Activated T-helper 2 cell treated with anti-CD3 and anti-CD28 coated beads, Interferon-gamma antibody, Interleukin-2, Interleukin-4, amounts not matched to agents 10 μg/mL and 5 μg/mL and 100 μg/mL, durations not matched to agents 14 hours and 24 hours and 36 hours (primary cell): ENCODE results near the gene SLC2A13. TPM values are rescaled to one million over a fixed set of nuclear protein-coding genes. Genes with fewer than 3 reads are reported as not detected.
"Not testable (repeated sequence)": the region's sequence is repeated elsewhere in the genome, so short reads cannot be mapped to it uniquely, and the experiment has no call there.

ENCODE experiments used
- DNase-seq: peaks from one replicate; pipeline ENCODE4 v3.0.0; 2021; ENCODE audit warnings: low spot score
- H3K27ac Mint-ChIP-seq: one replicate; pipeline ENCODE4 v1.8.0; 2021; ENCODE audit warnings: mixed read lengths
- H3K27me3 Mint-ChIP-seq: one replicate; pipeline ENCODE4 v1.8.0; 2021; ENCODE audit warnings: low read depth, mixed read lengths
- H3K36me3 Mint-ChIP-seq: one replicate; pipeline ENCODE4 v1.8.0; 2021; ENCODE audit warnings: low read depth, mixed read lengths
- H3K4me1 Mint-ChIP-seq: one replicate; pipeline ENCODE4 v1.8.0; 2021; ENCODE audit warnings: low read depth, mixed read lengths
- H3K4me3 Mint-ChIP-seq: one replicate; pipeline ENCODE4 v1.8.0; 2021; ENCODE audit warnings: low read depth, mild to moderate bottlenecking, moderate library complexity, mixed read lengths
- H3K9me3 Mint-ChIP-seq: one replicate; pipeline ENCODE4 v1.8.0; 2021; ENCODE audit warnings: mixed read lengths
- intact Hi-C: fragments of 100-400 bp; cut with micrococcal nuclease; formaldehyde crosslinking; loops from one replicate; pipeline ENCODE4 v1.15.1; 2023
- total RNA-seq: library from RNA; stranded (reverse); gene quantifications from 2 replicates; pipeline ENCODE4 v1.2.3, GENCODE V29; 2022

SLC2A13 gene
- total RNA-seq, 1 donor from 2014 or later: 2.5 TPM

GRCh38 chr12:39853003-39853402, 252.9 kb downstream of the SLC2A13 start:
- no peak overlapping the region for H3K27ac Mint-ChIP-seq
- H3K36me3 Mint-ChIP-seq: no peaks in the 10 kb centered on the region

GRCh38 chr12:39852346-39852745, 253.5 kb downstream of the SLC2A13 start:
- H3K27me3 Mint-ChIP-seq: no peaks in the 10 kb centered on the region
- H3K36me3 Mint-ChIP-seq: no peaks in the 10 kb centered on the region
- intact Hi-C loops: no loop called here
- H3K4me3 Mint-ChIP-seq: no peak overlapping the region
- H3K9me3 Mint-ChIP-seq: no peaks in the 10 kb centered on the region
- H3K27ac Mint-ChIP-seq: no peak overlapping the region
- no peak for DNase-seq
- no peaks in the 10 kb centered on the region for H3K4me1 Mint-ChIP-seq

More at GRCh38 chr12:39853003-39853402, 252.9 kb downstream of the SLC2A13 start:
- intact Hi-C loops: no loop called here
- Mint-ChIP-seq H3K27me3 (no peaks in the 10 kb centered on the region), H3K4me1 (no peaks in the 10 kb centered on the region), H3K4me3 (no peak overlapping the region), H3K9me3 (no peaks in the 10 kb centered on the region)
- DNase-seq: no peak

GRCh38 chr12:39848218-39848617, 257.7 kb downstream of the SLC2A13 start:
- H3K36me3 Mint-ChIP-seq, H3K4me3 Mint-ChIP-seq, H3K27ac Mint-ChIP-seq, H3K27me3 Mint-ChIP-seq, H3K9me3 Mint-ChIP-seq, H3K4me1 Mint-ChIP-seq, DNase-seq, intact Hi-C loops: not testable (repeated sequence)

- no peaks in the 10 kb centered on the region for H3K27me3 Mint-ChIP-seq
- H3K4me3 Mint-ChIP-seq: no peak overlapping the region
- no peaks in the 10 kb centered on the region for H3K9me3 Mint-ChIP-seq
- H3K36me3 Mint-ChIP-seq: no peaks in the 10 kb centered on the region
- H3K4me1 Mint-ChIP-seq: no peaks in the 10 kb centered on the region
- DNase-seq: no peak
- H3K27ac Mint-ChIP-seq: no peak overlapping the region
- intact Hi-C loops: no loop called here
Observed at GRCh38 chr12:39846971-39847650, 258.8 kb downstream of the SLC2A13 start.

GRCh38 chr12:39846304-39846703, 259.6 kb downstream of the SLC2A13 start:
- DNase-seq: no peak
- no peak overlapping the region for H3K4me3 Mint-ChIP-seq
- no peaks in the 10 kb centered on the region for H3K9me3 Mint-ChIP-seq
- no peaks in the 10 kb centered on the region for H3K27me3 Mint-ChIP-seq
- intact Hi-C loops: no loop called here
- no peaks in the 10 kb centered on the region for H3K36me3 Mint-ChIP-seq
- no peaks in the 10 kb centered on the region for H3K4me1 Mint-ChIP-seq
- no peak overlapping the region for H3K27ac Mint-ChIP-seq

DNA sequence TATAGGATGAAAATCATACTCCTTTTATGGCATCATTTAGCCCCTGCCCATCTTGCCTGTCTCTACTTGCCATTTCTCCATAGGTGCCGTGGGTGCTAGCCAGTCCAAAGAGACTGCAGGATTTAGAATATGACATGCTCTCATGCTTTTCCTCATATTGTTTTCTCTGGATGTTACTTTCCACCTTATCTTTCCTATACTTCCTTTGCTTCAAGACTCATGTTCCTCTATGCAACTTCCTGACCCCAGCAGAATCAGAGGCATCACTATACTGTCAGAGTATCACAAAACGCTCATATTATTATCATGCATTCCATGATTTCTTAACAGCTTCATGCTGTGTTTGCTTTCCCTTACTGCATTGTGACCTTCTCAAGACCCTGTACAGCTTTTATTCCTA, 265.5 kb downstream of the SLC2A13 start:
- intact Hi-C loops: no loop called here
- Mint-ChIP-seq H3K4me1 (no peaks in the 10 kb centered on the region), H3K36me3 (no peaks in the 10 kb centered on the region), H3K27me3 (no peaks in the 10 kb centered on the region), H3K4me3 (no peak overlapping the region), H3K27ac (no peak overlapping the region), H3K9me3 (no peaks in the 10 kb centered on the region)
- DNase-seq: no peak

- Mint-ChIP-seq H3K27ac (no peak overlapping the region), H3K4me3 (no peak overlapping the region), H3K36me3 (no peaks in the 10 kb centered on the region), H3K4me1 (no peaks in the 10 kb centered on the region), H3K27me3 (no peaks in the 10 kb centered on the region), H3K9me3 (no peaks in the 10 kb centered on the region)
- intact Hi-C loops: no loop called here
- DNase-seq: no peak
Observed at GRCh38 chr12:39839072-39839471, 266.8 kb downstream of the SLC2A13 start.

GRCh38 chr12:39835517-39836489, 270.1 kb downstream of the SLC2A13 start:
- no peak overlapping the region for H3K27ac Mint-ChIP-seq
- no peak for DNase-seq
- H3K4me1 Mint-ChIP-seq: no peaks in the 10 kb centered on the region
- H3K36me3 Mint-ChIP-seq: no peaks in the 10 kb centered on the region
- intact Hi-C loops: no loop called here
- no peaks in the 10 kb centered on the region for H3K27me3 Mint-ChIP-seq
- no peaks in the 10 kb centered on the region for H3K9me3 Mint-ChIP-seq
- H3K4me3 Mint-ChIP-seq: no peak overlapping the region

GRCh38 chr12:39831587-39832315, 274.1 kb downstream of the SLC2A13 start:
- no peaks in the 10 kb centered on the region for H3K9me3 Mint-ChIP-seq
- no peak for DNase-seq
- H3K4me3 Mint-ChIP-seq: no peak overlapping the region
- H3K4me1 Mint-ChIP-seq: no peaks in the 10 kb centered on the region
- no peaks in the 10 kb centered on the region for H3K36me3 Mint-ChIP-seq
- intact Hi-C loops: no loop called here
- no peak overlapping the region for H3K27ac Mint-ChIP-seq
- H3K27me3 Mint-ChIP-seq: no peaks in the 10 kb centered on the region

- Mint-ChIP-seq H3K27ac (no peak overlapping the region), H3K9me3 (no peaks in the 10 kb centered on the region), H3K27me3 (no peaks in the 10 kb centered on the region), H3K4me3 (no peak overlapping the region), H3K36me3 (no peaks in the 10 kb centered on the region), H3K4me1 (no peaks in the 10 kb centered on the region)
- DNase-seq: no peak
- intact Hi-C loops: no loop called here
Observed at GRCh38 chr12:39830852-39831520, 274.9 kb downstream of the SLC2A13 start.

GRCh38 chr12:39830171-39830570, 275.7 kb downstream of the SLC2A13 start:
- no peaks in the 10 kb centered on the region for H3K27me3 Mint-ChIP-seq
- intact Hi-C loops: no loop called here
- no peak overlapping the region for H3K4me3 Mint-ChIP-seq
- no peaks in the 10 kb centered on the region for H3K36me3 Mint-ChIP-seq
- no peaks in the 10 kb centered on the region for H3K9me3 Mint-ChIP-seq
- H3K4me1 Mint-ChIP-seq: no peaks in the 10 kb centered on the region
- H3K27ac Mint-ChIP-seq: no peak overlapping the region
- no peak for DNase-seq

DNA sequence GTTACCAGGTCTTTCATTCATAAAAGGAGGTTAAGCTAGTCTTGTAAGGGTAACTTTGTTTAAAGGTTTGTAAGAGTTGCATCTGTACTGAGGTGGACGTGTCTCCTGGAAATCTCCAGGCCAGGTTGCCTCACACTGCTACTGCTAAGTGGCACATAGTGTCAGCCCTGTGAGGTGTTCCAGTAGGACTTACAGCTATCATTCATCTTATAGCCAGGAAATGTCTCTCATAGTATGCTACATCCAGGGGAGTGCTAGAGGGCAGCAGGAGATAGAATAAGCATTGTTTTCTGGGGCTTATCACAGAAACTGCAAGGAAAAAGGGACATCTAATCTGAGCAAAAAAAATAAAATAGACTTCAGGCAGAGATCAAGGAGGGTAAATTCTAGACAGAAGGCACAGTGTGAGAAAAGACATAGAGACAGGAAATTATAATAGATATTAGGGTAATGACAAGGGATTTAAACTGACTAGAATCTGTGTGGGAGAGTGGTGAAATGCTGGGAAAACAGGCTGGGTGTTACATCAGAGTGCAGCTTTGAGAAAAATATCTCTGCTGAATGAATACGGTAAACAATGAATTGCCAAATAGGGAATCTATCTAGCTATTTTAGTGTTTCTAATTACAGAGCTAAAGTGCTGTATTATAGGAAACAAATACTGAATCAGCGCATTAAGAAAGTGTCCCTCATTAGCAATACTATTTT, 281.2 kb downstream of the SLC2A13 start:
- no peaks in the 10 kb centered on the region for H3K4me1 Mint-ChIP-seq
- intact Hi-C loops: no loop called here
- peaks cover 1% of the 10 kb centered on the region for H3K27me3 Mint-ChIP-seq

More for the DNA sequence above, 281.2 kb downstream of the SLC2A13 start:
- no peaks in the 10 kb centered on the region for H3K36me3 Mint-ChIP-seq
- no peak overlapping the region for H3K4me3 Mint-ChIP-seq
- H3K9me3 Mint-ChIP-seq: no peaks in the 10 kb centered on the region
- DNase-seq: no peak
- H3K27ac Mint-ChIP-seq: no peak overlapping the region
